Activated CD4-positive, alpha-beta T cell treated with anti-CD3 and anti-CD28 coated beads, Interleukin-2, amount 10 ng/mL, durations not matched to agents 24 days and 14 days (primary cell): ENCODE data around the gene HOXA5. TPM values are rescaled to one million over a fixed set of nuclear protein-coding genes. Genes with fewer than 3 reads are reported as not detected.

Experiments used
- DNase-seq: peaks from one replicate; pipeline ENCODE4 v3.0.0; 2022
- H3K27ac Mint-ChIP-seq: one replicate; pipeline ENCODE4 v1.8.0; 2022; ENCODE audit warnings: mild to moderate bottlenecking, mixed read lengths
- H3K27me3 Mint-ChIP-seq: one replicate; pipeline ENCODE4 v1.8.0; 2022; ENCODE audit warnings: mixed read lengths
- H3K36me3 Mint-ChIP-seq: one replicate; pipeline ENCODE4 v1.8.0; 2022; ENCODE audit warnings: low read depth, mild to moderate bottlenecking, mixed read lengths
- H3K4me1 Mint-ChIP-seq: one replicate; pipeline ENCODE4 v1.8.0; 2021; ENCODE audit warnings: mixed read lengths
- H3K4me3 Mint-ChIP-seq: one replicate; pipeline ENCODE4 v1.8.0; 2022; ENCODE audit warnings: mild to moderate bottlenecking, moderate library complexity, mixed read lengths
- H3K9me3 Mint-ChIP-seq: one replicate; pipeline ENCODE4 v1.8.0; 2021; ENCODE audit warnings: mixed read lengths
- intact Hi-C: fragments of 100-400 bp; cut with micrococcal nuclease; formaldehyde crosslinking; loops from one replicate; pipeline ENCODE4 v1.15.1; 2023
- total RNA-seq: library from RNA; stranded (reverse); gene quantifications from 2 replicates; pipeline ENCODE4 v1.2.3, GENCODE V29; 2022

HOXA5 gene
- total RNA-seq, 1 donor from 2014 or later, result not detected

- no peak overlapping the region for H3K4me3 Mint-ChIP-seq
- no peak for DNase-seq
- peaks cover 10% of the 10 kb centered on the region for H3K9me3 Mint-ChIP-seq
- H3K36me3 Mint-ChIP-seq, result peaks cover 5% of the 10 kb centered on the region
- H3K27ac Mint-ChIP-seq, result no peak overlapping the region
- H3K27me3 Mint-ChIP-seq, result peaks cover 87% of the 10 kb centered on the region
- intact Hi-C loops, result no loop called here
- peaks cover 10% of the 10 kb centered on the region for H3K4me1 Mint-ChIP-seq
Measured at GRCh38 chr7:27091941-27092818, 51.3 kb downstream of the HOXA5 start.

DNA sequence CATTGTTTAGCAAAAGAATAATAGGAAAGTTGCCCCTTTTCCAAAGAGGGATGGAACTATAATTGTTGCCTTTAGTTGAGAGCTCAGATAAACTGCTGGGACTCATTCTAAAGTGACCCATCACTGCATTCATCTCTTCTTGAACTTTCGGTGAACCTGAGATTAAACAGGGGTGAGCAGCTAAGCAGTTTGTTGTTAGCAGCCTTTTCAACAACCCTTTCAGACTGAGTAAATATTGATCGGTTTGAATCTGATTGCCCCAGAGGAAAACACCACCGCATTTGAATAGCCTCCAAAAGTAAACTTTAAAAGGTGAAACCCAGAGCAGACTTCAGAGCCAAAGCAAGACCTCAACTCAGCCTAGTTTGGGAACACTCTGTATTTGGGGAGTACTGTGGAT, 52.4 kb downstream of the HOXA5 start:
- intact Hi-C loops, result no loop called here
- Mint-ChIP-seq H3K27ac (no peak overlapping the region), H3K4me3 (no peak overlapping the region), H3K27me3 (peaks cover 88% of the 10 kb centered on the region), H3K4me1 (peaks cover 8% of the 10 kb centered on the region), H3K9me3 (peaks cover 8% of the 10 kb centered on the region), H3K36me3 (peaks cover 3% of the 10 kb centered on the region)
- DNase-seq, result no peak

Other genes starting within 250 kb of the HOXA5 start
- gene HOXA1, start 47.7 kb downstream of the HOXA5 start, total RNA-seq, result 0.09 and 0.16 TPM in 2 replicates
- not detected in 2 replicates for gene HOXA2, start 41.0 kb downstream of the HOXA5 start, total RNA-seq
- not detected in 2 replicates for gene HOXA4, start 12.9 kb downstream of the HOXA5 start, total RNA-seq
- not detected in 2 replicates for gene HOXA6, start 4.1 kb upstream of the HOXA5 start, total RNA-seq
- not detected in 2 replicates for gene HOXA3, start 8.9 kb upstream of the HOXA5 start, total RNA-seq
- not detected in 2 replicates for gene HOXA7, start 13.0 kb upstream of the HOXA5 start, total RNA-seq
- gene HOXA9, start 21.9 kb upstream of the HOXA5 start, total RNA-seq, result not detected in 2 replicates
- not detected in 2 replicates for gene HOXA10, start 30.6 kb upstream of the HOXA5 start, total RNA-seq
- gene HOXA11, start 41.6 kb upstream of the HOXA5 start, total RNA-seq, result not detected in 2 replicates
- gene HOXA13, start 56.4 kb upstream of the HOXA5 start, total RNA-seq, result not detected in 2 replicates
- not detected in 2 replicates for gene EVX1, start 99.1 kb upstream of the HOXA5 start, total RNA-seq